Mesenchymal stem cell (in vitro differentiated cells and primary cell): Measurements from ENCODE around the gene REG1B.

Experiments used
- DNase-seq: peaks from one replicate; pipeline ENCODE4 v3.0.0-alpha.2; 2013
- H2AFZ ChIP-seq: one replicate; pipeline ENCODE4 v1.6.1; 2013; ENCODE audit warnings: low read depth, mild to moderate bottlenecking, control low read depth, inconsistent platforms, low read length, moderate library complexity
- H2AK5ac ChIP-seq: 2 replicates; pipeline ENCODE4 v1.6.1; 2013; ENCODE audit warnings: low read length, moderate library complexity, mild to moderate bottlenecking, inconsistent platforms; ENCODE audit not compliant: severe bottlenecking
- H2BK120ac ChIP-seq: one replicate; pipeline ENCODE4 v1.6.1; 2013; ENCODE audit warnings: low read depth, mild to moderate bottlenecking, inconsistent platforms, low read length, moderate library complexity
- H2BK12ac ChIP-seq, 2 experiments: one replicate each; pipeline ENCODE4 v1.6.1; 2013; ENCODE audit warnings: inconsistent platforms in 2 of 2, low read length in 2 of 2, mild to moderate bottlenecking in 2 of 2, moderate library complexity in 2 of 2, control low read depth in 1 of 2
- H2BK15ac ChIP-seq: one replicate; pipeline ENCODE4 v1.6.1; 2013; ENCODE audit warnings: mild to moderate bottlenecking, low read depth, inconsistent platforms; ENCODE audit not compliant: poor library complexity, severe bottlenecking
- H2BK5ac ChIP-seq: 2 replicates; pipeline ENCODE4 v1.6.1; 2013; ENCODE audit warnings: low read depth, mild to moderate bottlenecking, low read length, control low read depth, inconsistent platforms; ENCODE audit not compliant: poor library complexity, severe bottlenecking
- H3K14ac ChIP-seq, 2 experiments: one replicate each; pipeline ENCODE4 v1.6.1; 2013; ENCODE audit warnings: inconsistent platforms in 2 of 2, low read length in 2 of 2, control low read depth in 1 of 2, mild to moderate bottlenecking in 1 of 2, moderate library complexity in 1 of 2
- H3K18ac ChIP-seq, 2 experiments: one replicate each; pipeline ENCODE4 v1.6.1; 2013; ENCODE audit warnings: inconsistent platforms in 2 of 2, low read length in 2 of 2, control low read depth in 1 of 2, low read depth in 1 of 2, mild to moderate bottlenecking in 1 of 2
- H3K23ac ChIP-seq, 2 experiments: one replicate each; pipeline ENCODE4 v1.6.1; 2013; ENCODE audit warnings: inconsistent platforms in 2 of 2, low read length in 2 of 2, mild to moderate bottlenecking in 2 of 2, moderate library complexity in 2 of 2, control low read depth in 1 of 2
- H3K27ac ChIP-seq: 2 replicates; pipeline ENCODE4 v1.5.1; 2013; ENCODE audit warnings: mild to moderate bottlenecking, moderate library complexity, low read length, control low read depth, inconsistent platforms; ENCODE audit not compliant: poor library complexity, severe bottlenecking
- H3K27me3 ChIP-seq, 2 experiments: 2 replicates each; pipeline versions ENCODE4 v1.6.1 to v1.7.0; 2013; ENCODE audit warnings: low read length in 2 of 2, mild to moderate bottlenecking in 2 of 2, moderate library complexity in 2 of 2, control low read depth in 1 of 2, inconsistent platforms in 1 of 2; ENCODE audit not compliant: control insufficient read depth in 1 of 2, insufficient read depth in 1 of 2
- H3K36me3 ChIP-seq, 2 experiments: 2 replicates each; pipeline versions ENCODE4 v1.6.1 to v1.7.0; 2013; ENCODE audit warnings: low read length in 2 of 2, control low read depth in 1 of 2, inconsistent platforms in 1 of 2, low read depth in 1 of 2, mild to moderate bottlenecking in 1 of 2; ENCODE audit not compliant: insufficient read depth in 2 of 2, control insufficient read depth in 1 of 2
- H3K4ac ChIP-seq, 2 experiments: one replicate each; pipeline ENCODE4 v1.6.1; 2013; ENCODE audit warnings: inconsistent platforms in 2 of 2, low read length in 2 of 2, mild to moderate bottlenecking in 2 of 2, moderate library complexity in 2 of 2, control low read depth in 1 of 2, low read depth in 1 of 2
- H3K4me1 ChIP-seq: 2 replicates; pipeline ENCODE4 v1.6.1; 2013; ENCODE audit warnings: low read depth, low read length, control low read depth; ENCODE audit not compliant: control insufficient read depth, insufficient read depth
- H3K4me2 ChIP-seq: 2 replicates; pipeline ENCODE4 v1.6.1; 2013; ENCODE audit warnings: low read length, mild to moderate bottlenecking, inconsistent platforms; ENCODE audit not compliant: poor library complexity, severe bottlenecking
- H3K4me3 ChIP-seq, 2 experiments: 2 replicates each; pipeline versions ENCODE4 v1.5.1 to v1.7.0; 2013; ENCODE audit warnings: low read length in 2 of 2, mild to moderate bottlenecking in 2 of 2, control low read depth in 1 of 2, low read depth in 1 of 2; ENCODE audit not compliant: insufficient read depth in 1 of 2
- H3K79me1 ChIP-seq: replicated peaks from 2 replicates; pipeline ENCODE4 v1.6.1; 2013; ENCODE audit warnings: mild to moderate bottlenecking, control low read depth, low read length, inconsistent platforms; ENCODE audit not compliant: poor library complexity, severe bottlenecking
- H3K9ac ChIP-seq: 2 replicates; pipeline ENCODE4 v1.7.0; 2013; ENCODE audit warnings: mild to moderate bottlenecking, low read length, moderate library complexity
- H3K9me3 ChIP-seq: 2 replicates; pipeline ENCODE4 v1.7.0; 2013; ENCODE audit warnings: mild to moderate bottlenecking, low read length; ENCODE audit not compliant: control insufficient read depth
- H4K8ac ChIP-seq: one replicate; pipeline ENCODE4 v1.6.1; 2013; ENCODE audit warnings: inconsistent platforms, mild to moderate bottlenecking, low read length, moderate library complexity
- H4K91ac ChIP-seq: one replicate; pipeline ENCODE4 v1.6.1; 2013; ENCODE audit warnings: mild to moderate bottlenecking, low read length, inconsistent platforms
- WGBS: methylation state at CpG from one replicate; pipeline ENCODE4 v1.1.7; 2013; ENCODE audit warnings: mixed read lengths; 5-methylcytosine and 5-hydroxymethylcytosine counted together

Gene REG1B

DNA sequence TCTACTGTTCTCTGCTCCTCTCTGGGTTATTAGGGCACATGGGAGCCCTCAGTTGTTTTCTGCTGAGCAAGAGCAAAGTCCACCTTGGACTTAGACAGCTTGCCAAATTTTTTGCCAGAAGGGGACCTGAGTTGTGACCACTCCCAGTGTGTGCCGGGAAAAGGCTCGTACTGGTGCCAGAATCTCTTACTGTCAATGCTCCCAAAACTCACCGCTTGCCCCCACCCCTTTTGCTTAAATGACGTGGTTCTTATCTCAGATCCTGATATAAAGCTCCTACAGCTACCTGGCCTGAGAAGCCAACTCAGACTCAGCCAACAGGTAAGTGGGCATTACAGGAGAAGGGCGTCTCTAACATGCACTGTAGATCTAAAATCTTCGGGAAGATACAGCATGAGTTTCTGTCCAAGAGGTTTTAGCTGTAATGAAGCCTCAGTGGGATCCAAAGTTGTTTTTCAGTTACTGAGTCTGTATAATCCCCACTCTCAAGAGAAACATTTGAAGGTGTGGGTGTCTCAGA is 32.5 kb upstream of the REG1B start, which contains the start of gene REG1A:
Gene REG1A (plus strand): TSS at position 295 of the 520 bp plus-strand sequence. CDS start 374 bp downstream, outside the sequence.
- Histone ChIP-seq H3K4me3 (no peak within 1 kb of the TSS), H3K14ac (no peak within 1 kb of the TSS), H2BK5ac (no peak within 1 kb of the TSS), H3K79me1 (no peaks in the 10 kb centered on the region), H4K8ac (no peak within 1 kb of the TSS), H4K91ac (no peak within 1 kb of the TSS), H2BK120ac (no peak within 1 kb of the TSS), H3K27ac (no peak within 1 kb of the TSS), H3K4me2 (no peak within 1 kb of the TSS), H2BK12ac (no peak within 1 kb of the TSS), H3K4me1 (no peaks in the 10 kb centered on the region), H3K4ac (no peak within 1 kb of the TSS), H2AK5ac (no peak within 1 kb of the TSS), H3K9me3 (no peaks in the 10 kb centered on the region), H3K27me3 (no peaks in the 10 kb centered on the region), H2AFZ (no peak within 1 kb of the TSS), H3K18ac (no peak within 1 kb of the TSS), H3K36me3 (no peaks in the 10 kb centered on the region), H2BK15ac (no peak within 1 kb of the TSS), H3K9ac (no peak within 1 kb of the TSS), H3K23ac (no peak within 1 kb of the TSS)
- 68% methylated on average over 6 of the region's 6 CpGs for WGBS
- DNase-seq, result no peak

- Histone ChIP-seq H3K4me2 (no peak overlapping the region), H3K36me3 (no peaks in the 10 kb centered on the region), H3K9me3 (no peaks in the 10 kb centered on the region), H3K4me1 (no peaks in the 10 kb centered on the region), H3K4ac (no peak overlapping the region), H4K8ac (no peak overlapping the region), H2BK120ac (no peak overlapping the region), H4K91ac (no peak overlapping the region), H3K9ac (no peak overlapping the region), H3K79me1 (no peaks in the 10 kb centered on the region), H2AFZ (no peak overlapping the region), H3K27me3 (no peaks in the 10 kb centered on the region), H2BK5ac (no peak overlapping the region), H2BK12ac (no peak overlapping the region), H2BK15ac (no peak overlapping the region), H3K18ac (no peak overlapping the region), H3K14ac (no peak overlapping the region), H3K23ac (no peak overlapping the region), H3K27ac (no peak overlapping the region), H3K4me3 (no peak overlapping the region), H2AK5ac (no peak overlapping the region)
- DNase-seq, result no peak
- WGBS, result 75% methylated on average over 1 of the region's 2 CpGs
Observed at GRCh38 chr2:79116997-79117928, 29.5 kb upstream of the REG1B start.

- Histone ChIP-seq H3K27ac (no peak overlapping the region), H3K36me3 (no peaks in the 10 kb centered on the region), H3K79me1 (no peaks in the 10 kb centered on the region), H2AFZ (no peak overlapping the region), H3K9me3 (no peaks in the 10 kb centered on the region), H3K18ac (no peak overlapping the region), H4K91ac (no peak overlapping the region), H3K4me2 (no peak overlapping the region), H3K9ac (no peak overlapping the region), H2BK12ac (no peak overlapping the region), H3K23ac (no peak overlapping the region), H3K4me3 (no peak overlapping the region), H3K4ac (no peak overlapping the region), H3K14ac (no peak overlapping the region), H4K8ac (no peak overlapping the region), H2BK5ac (no peak overlapping the region), H2AK5ac (no peak overlapping the region), H3K27me3 (no peaks in the 10 kb centered on the region), H3K4me1 (no peaks in the 10 kb centered on the region), H2BK120ac (no peak overlapping the region), H2BK15ac (no peak overlapping the region)
- 66% methylated on average over 2 of the region's 3 CpGs for WGBS
- DNase-seq, result no peak
Observed at GRCh38 chr2:79114797-79115494, 27.2 kb upstream of the REG1B start.

DNA sequence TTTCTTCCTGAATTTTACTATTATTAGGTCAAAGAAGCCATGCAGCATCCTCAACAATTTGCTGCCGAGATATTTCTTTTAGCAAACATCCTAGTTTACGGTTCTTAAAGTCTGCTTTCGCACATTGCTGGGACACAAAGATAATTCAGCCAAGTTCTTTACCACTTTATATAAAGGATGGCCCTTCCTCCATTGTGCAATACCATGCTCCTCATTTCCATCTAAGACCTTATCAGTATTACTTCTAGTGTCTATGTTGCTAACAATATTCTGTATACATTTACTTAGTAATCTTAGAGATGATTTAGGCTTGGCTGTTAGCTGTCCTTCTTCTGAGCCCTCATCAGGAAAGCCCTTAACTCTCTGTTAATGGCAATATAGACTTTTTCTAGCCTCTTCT is 24.5 kb upstream of the REG1B start:
- H3K4me2 ChIP-seq, result no peak overlapping the region
- H3K4me1 ChIP-seq, result no peaks in the 10 kb centered on the region
- H2AK5ac ChIP-seq, result no peak overlapping the region
- no peak overlapping the region for H3K23ac ChIP-seq
- no peak overlapping the region for H2BK12ac ChIP-seq
- no peak overlapping the region for H2AFZ ChIP-seq
- no peak overlapping the region for H3K14ac ChIP-seq
- no peak overlapping the region for H3K4ac ChIP-seq
- no peaks in the 10 kb centered on the region for H3K27me3 ChIP-seq
- no peaks in the 10 kb centered on the region for H3K9me3 ChIP-seq
- H3K36me3 ChIP-seq, result no peaks in the 10 kb centered on the region
- WGBS, result 93% methylated on average over 3 of the region's 3 CpGs
- H3K79me1 ChIP-seq, result no peaks in the 10 kb centered on the region
- no peak overlapping the region for H3K27ac ChIP-seq
- no peak overlapping the region for H3K9ac ChIP-seq
- no peak for DNase-seq
- no peak overlapping the region for H4K8ac ChIP-seq
- H2BK120ac ChIP-seq, result no peak overlapping the region
- no peak overlapping the region for H2BK15ac ChIP-seq
- H4K91ac ChIP-seq, result no peak overlapping the region
- H3K18ac ChIP-seq, result no peak overlapping the region
- no peak overlapping the region for H3K4me3 ChIP-seq
- H2BK5ac ChIP-seq, result no peak overlapping the region
